Ovary (tissue), 9 donors: ENCODE data around the gene CBX1. TPM values are rescaled to one million over a fixed set of nuclear protein-coding genes. Genes with fewer than 3 reads are reported as not detected.

Experiments
- DNase-seq, 5 donors: peaks; one replicate each; pipeline ENCODE4 v3.0.0-alpha.2; 2019 to 2020
- H3K27ac ChIP-seq, 2 donors: fragments of 200-600 bp; one replicate each; pipeline versions ENCODE4 v1.5.1 to v1.8.0; 2019 to 2022
- H3K27me3 ChIP-seq: fragments of 200-600 bp; one replicate; pipeline ENCODE4 v1.8.0; 2022
- H3K36me3 ChIP-seq: fragments of 200-600 bp; sonication (generic); one replicate; pipeline ENCODE4 v1.5.1; 2019
- H3K4me1 ChIP-seq: one replicate; pipeline ENCODE4 v1.8.1; 2013; ENCODE audit warnings: mild to moderate bottlenecking, moderate library complexity; ENCODE audit not compliant: insufficient read depth
- H3K4me3 ChIP-seq: fragments of 200-600 bp; sonication (generic); one replicate; pipeline ENCODE4 v1.5.1; 2017
- H3K9me3 ChIP-seq, 2 donors: fragments of 200-600 bp in 1 of 2; sonication (generic) in 1 of 2; one replicate each; pipeline versions ENCODE4 v1.5.1 to v1.8.1; 2013 to 2019; ENCODE audit warnings: mild to moderate bottlenecking in 1 of 2, moderate library complexity in 1 of 2
- CTCF ChIP-seq, 3 donors: fragments of 450-650 bp in 2 of 3; fragments of 200-600 bp in 1 of 3; IDR thresholded peaks; one replicate each; pipeline versions ENCODE4 v1.5.1 to v1.8.0; 2016 to 2022; ENCODE audit warnings: antibody characterized with exemption in 3 of 3, mild to moderate bottlenecking in 1 of 3
- EP300 ChIP-seq: sonication (generic); formaldehyde crosslinking; IDR thresholded peaks from one replicate; pipeline ENCODE4 v1.6.1; 2017; ENCODE audit warnings: antibody characterized with exemption
- POLR2A ChIP-seq: fragments of 450-650 bp; IDR thresholded peaks from one replicate; pipeline ENCODE4 v1.6.1; 2017; ENCODE audit warnings: antibody characterized with exemption, mild to moderate bottlenecking, moderate library complexity
- WGBS, 3 donors: extraction: QIAGEN DNeasy Blood & Tissue Kit in 1 of 3; methylation state at CpG; one replicate each; pipeline versions ENCODE4 v1.1.5 to v1.1.7; 2013 to 2017; 5-methylcytosine and 5-hydroxymethylcytosine counted together
- intact Hi-C, 4 donors: fragments of 100-400 bp; cut with DNase I; formaldehyde crosslinking; loops; one replicate each; pipeline versions ENCODE4 v1.11.0 to v1.15.1; 2022 to 2023
- polyA plus RNA-seq, 2 donors: library from polyadenylated mRNA; stranded (reverse); fragments of 200-250 nt in 1 of 2; fragments of 350-450 nt in 1 of 2; fragmentation: Illumina TruSeq in 1 of 2; extraction: RNeasy Lipid Tissue Mini Kit (QIAGEN cat#74804) in 1 of 2; gene quantifications; one replicate each; pipeline ENCODE4 v1.2.3, GENCODE V29; 2013 to 2014
- total RNA-seq, 7 donors: library from RNA; depleted of rRNA in 2 of 7; stranded (reverse); fragments of >200 nt in 2 of 7; fragmentation: NEBNext Ultra II Directional in 3 of 7; extraction: Animal tissue kit (Norgen Biotek cat#: 25700) in 3 of 7; gene quantifications; one replicate each; pipeline versions ENCODE4 v1.1.0 to v1.2.4, GENCODE V29; 2016 to 2023
- donor health status: DM: no; HTN: no; CAD: no; lungs with moderate emphysema.
- donor health status: DM: no; HTN: no; CAD: no.
- donor health status: Bipolar disorder and iron deficiency.
- donor health status: DM: yes; HTN: yes; CAD: no.
- donor health status: DM: no; HTN: no; CAD: no.
- donor health status: DM: yes; HTN: yes; CAD: no.

CBX1 gene
- total and polyA plus RNA-seq, 9 donors = 35.4 to 106 (median 70.0) TPM

- Histone ChIP-seq H3K9me3 (no peaks in the 10 kb centered on the region), H3K4me3 (no peak overlapping the region), H3K36me3 (no peaks in the 10 kb centered on the region), H3K4me1 (no peaks in the 10 kb centered on the region), H3K27me3 (no peaks in the 10 kb centered on the region), H3K27ac (no peak overlapping the region)
- intact Hi-C loops = no loop called here
- WGBS, 3 donors = 25 to 40% (median 27%) methylated on average over 6 of the region's 6 CpGs
- TF ChIP-seq POLR2A (no peak), EP300 (no peak), CTCF (IDR thresholded peaks at IDR 0.05) (no peak)
- no peak for DNase-seq
Measured at GRCh38 chr17:48143629-48144028, 42.4 kb upstream of the CBX1 start.

- no peaks in the 10 kb centered on the region for H3K36me3 ChIP-seq
- no peak for TF ChIP-seq POLR2A
- no peak for TF ChIP-seq EP300
- no peak for TF ChIP-seq CTCF (IDR thresholded peaks at IDR 0.05)
- no peaks in the 10 kb centered on the region for H3K9me3 ChIP-seq
- no peak for DNase-seq
- no peak overlapping the region for H3K4me3 ChIP-seq
- H3K4me1 ChIP-seq = no peaks in the 10 kb centered on the region
- WGBS, 3 donors = 59 to 75% (median 74%) methylated on average over 2 of the region's 2 CpGs
- no peaks in the 10 kb centered on the region for H3K27me3 ChIP-seq
- H3K27ac ChIP-seq = no peak overlapping the region
- intact Hi-C loops = no loop called here
Measured at GRCh38 chr17:48139944-48140343, 38.7 kb upstream of the CBX1 start.

GRCh38 chr17:48137656-48138055 is 36.4 kb upstream of the CBX1 start:
- WGBS, 3 donors = 54 to 71% (median 70%) methylated on average over 1 of the region's 1 CpG
- H3K4me3 ChIP-seq = no peak overlapping the region
- DNase-seq = no peak
- no peak overlapping the region for H3K27ac ChIP-seq
- no peaks in the 10 kb centered on the region for H3K9me3 ChIP-seq
- intact Hi-C loops = no loop called here
- H3K4me1 ChIP-seq = no peaks in the 10 kb centered on the region
- H3K27me3 ChIP-seq = no peaks in the 10 kb centered on the region
- H3K36me3 ChIP-seq = no peaks in the 10 kb centered on the region
- no peak for TF ChIP-seq EP300
- no peak for TF ChIP-seq CTCF (IDR thresholded peaks at IDR 0.05)
- TF ChIP-seq POLR2A = no peak

- Histone ChIP-seq H3K27ac (no peak overlapping the region), H3K4me3 (no peak overlapping the region), H3K9me3 (no peaks in the 10 kb centered on the region), H3K4me1 (no peaks in the 10 kb centered on the region), H3K36me3 (no peaks in the 10 kb centered on the region), H3K27me3 (no peaks in the 10 kb centered on the region)
- no peak for DNase-seq
- TF ChIP-seq POLR2A = no peak
- no peak for TF ChIP-seq EP300
- no peak for TF ChIP-seq CTCF (IDR thresholded peaks at IDR 0.05)
- 73 to 88% (median 76%) methylated on average over 3 of the region's 3 CpGs for WGBS, 3 donors
- intact Hi-C loops = no loop called here
Measured at GRCh38 chr17:48134912-48135480, 33.7 kb upstream of the CBX1 start.
